T-helper 22 cell (primary cell): ENCODE data around the gene ELP2.
"Not testable (repeated sequence)": the region's sequence is repeated elsewhere in the genome, so short reads cannot be mapped to it uniquely, and the experiment has no call there.

Experiments used
- DNase-seq: peaks from one replicate; pipeline ENCODE4 v3.0.0-alpha.2; 2020; ENCODE audit warnings: low read depth

ELP2 gene

GRCh38 chr18:36129300-36130038 lies at the start of gene ELP2, which contains the start of gene SLC39A6:
Gene ELP2 (plus strand): TSS chr18:36129899. CDS start chr18:36129934, 35 bp downstream.
Gene SLC39A6 (minus strand): TSS chr18:36129340. CDS start chr18:36127007, 2,333 bp downstream.
- DNase-seq: peak; percentile 88

- not testable (repeated sequence) for DNase-seq
Observed at GRCh38 chr18:36081118-36081517, 48.6 kb upstream of the ELP2 start.

- DNase-seq: no peak
Observed at GRCh38 chr18:36083729-36084128, 46.0 kb upstream of the ELP2 start.

GRCh38 chr18:36085195-36085594 lies 44.5 kb upstream of the ELP2 start:
- DNase-seq: no peak

- DNase-seq: no peak
Observed at GRCh38 chr18:36086186-36086585, 43.5 kb upstream of the ELP2 start.

GRCh38 chr18:36088256-36088655 lies 41.4 kb upstream of the ELP2 start:
- DNase-seq: no peak

- no peak for DNase-seq
Observed at GRCh38 chr18:36089001-36089400, 40.7 kb upstream of the ELP2 start.

- DNase-seq: not testable (repeated sequence)
Observed at GRCh38 chr18:36092116-36092515, 37.6 kb upstream of the ELP2 start.

GRCh38 chr18:36094431-36094830 lies 35.3 kb upstream of the ELP2 start:
- DNase-seq: no peak

- DNase-seq: no peak
Observed at GRCh38 chr18:36095936-36096519, 33.7 kb upstream of the ELP2 start.

GRCh38 chr18:36096955-36097354 lies 32.7 kb upstream of the ELP2 start:
- DNase-seq: no peak

GRCh38 chr18:36099311-36099710 lies 30.4 kb upstream of the ELP2 start:
- DNase-seq: no peak

- DNase-seq: no peak
Observed at GRCh38 chr18:36101943-36102342, 27.8 kb upstream of the ELP2 start.

- no peak for DNase-seq
Observed at GRCh38 chr18:36104749-36105148, 24.9 kb upstream of the ELP2 start.

- DNase-seq: no peak
Observed at GRCh38 chr18:36107477-36107876, 22.2 kb upstream of the ELP2 start.

GRCh38 chr18:36108196-36108595 lies 21.5 kb upstream of the ELP2 start:
- DNase-seq: no peak

- DNase-seq: no peak
Observed at GRCh38 chr18:36108601-36109000, 21.1 kb upstream of the ELP2 start.

GRCh38 chr18:36109737-36110136 lies 20.0 kb upstream of the ELP2 start:
- DNase-seq: no peak

GRCh38 chr18:36112302-36112701 lies 17.4 kb upstream of the ELP2 start:
- no peak for DNase-seq

GRCh38 chr18:36114251-36114650 lies 15.4 kb upstream of the ELP2 start:
- no peak for DNase-seq

- DNase-seq: no peak
Observed at GRCh38 chr18:36114738-36115137, 15.0 kb upstream of the ELP2 start.

- DNase-seq: not testable (repeated sequence)
Observed at GRCh38 chr18:36116771-36117170, 12.9 kb upstream of the ELP2 start.

GRCh38 chr18:36120297-36120696 lies 9.4 kb upstream of the ELP2 start:
- DNase-seq: no peak

- no peak for DNase-seq
Observed at GRCh38 chr18:36124841-36125240, 4.9 kb upstream of the ELP2 start.
